ENCODE results near the gene HSPB3. TPM values are rescaled to one million over a fixed set of nuclear protein-coding genes. Genes with fewer than 3 reads are reported as not detected.
"Not testable (repeated sequence)": the region's sequence is repeated elsewhere in the genome, so short reads cannot be mapped to it uniquely, and the experiment has no call there.

HSPB3 gene
- total and polyA plus RNA-seq, 7 donors, result 0.23 to 17.4 (median 2.4) TPM

GRCh38 chr5:54489648-54489979, 34.1 kb downstream of the HSPB3 start:
- H3K27me3 ChIP-seq, H3K27ac ChIP-seq, H3K9me3 ChIP-seq, DNase-seq, H3K36me3 ChIP-seq, H3K4me3 ChIP-seq, H3K4me1 ChIP-seq: not testable (repeated sequence)
- intact Hi-C loops (cut with DNase I), result loop anchor here (5.0 kb wide), 1 partner anchor 47 kb away; no protein-coding TSS in a partner anchor
- 26 to 49% methylated on average over 2 of the region's 2 CpGs for WGBS, 2 donors
- peak in 1 of 4 experiments; percentile 3 for TF ChIP-seq CTCF (IDR thresholded peaks at IDR 0.05)

- H3K36me3 ChIP-seq, result no peaks in the 10 kb centered on the region
- no peaks in the 10 kb centered on the region for H3K27me3 ChIP-seq
- H3K4me1 ChIP-seq, result no peaks in the 10 kb centered on the region
- H3K27ac ChIP-seq, result no peak overlapping the region
- no peak for DNase-seq
- H3K4me3 ChIP-seq, result no peak overlapping the region
- WGBS, 2 donors, result 82 to 88% methylated on average over 1 of the region's 1 CpG
- H3K9me3 ChIP-seq, result no peaks in the 10 kb centered on the region
- TF ChIP-seq POLR2A (IDR thresholded peaks at IDR 0.05) (no peak), POLR2AphosphoS5 (IDR thresholded peaks at IDR 0.05) (no peak), EP300 (IDR thresholded peaks at IDR 0.05) (no peak), CTCF (IDR thresholded peaks at IDR 0.05) (no peak)
- intact Hi-C loops (cut with DNase I), result loop anchor here (5.0 kb wide), 1 partner anchor 249 kb away; no protein-coding TSS in a partner anchor
These were observed 35.8 kb downstream of the HSPB3 start for GRCh38 chr5:54491326-54491725.

- intact Hi-C loops (cut with DNase I), result loop anchor here (5.0 kb wide), 1 partner anchor 250 kb away; no protein-coding TSS in a partner anchor
- no peaks in the 10 kb centered on the region for H3K27me3 ChIP-seq
- no peaks in the 10 kb centered on the region for H3K36me3 ChIP-seq
- no peak for TF ChIP-seq POLR2A (IDR thresholded peaks at IDR 0.05)
- TF ChIP-seq POLR2AphosphoS5 (IDR thresholded peaks at IDR 0.05), result no peak
- no peak for TF ChIP-seq EP300 (IDR thresholded peaks at IDR 0.05)
- TF ChIP-seq CTCF (IDR thresholded peaks at IDR 0.05), result no peak
- no peak overlapping the region for H3K4me3 ChIP-seq
- DNase-seq, result no peak
- no peak overlapping the region for H3K27ac ChIP-seq
- H3K9me3 ChIP-seq, result no peaks in the 10 kb centered on the region
- 62 to 64% methylated on average over 2 of the region's 2 CpGs for WGBS, 2 donors
- H3K4me1 ChIP-seq, result no peaks in the 10 kb centered on the region
These were observed 36.7 kb downstream of the HSPB3 start for GRCh38 chr5:54492178-54492577.

GRCh38 chr5:54495027-54495426, 39.5 kb downstream of the HSPB3 start:
- TF ChIP-seq POLR2A (IDR thresholded peaks at IDR 0.05), result no peak
- H3K4me1 ChIP-seq, result no peaks in the 10 kb centered on the region
- no peak overlapping the region for H3K27ac ChIP-seq
- intact Hi-C loops (cut with DNase I), result no loop called here
- no peaks in the 10 kb centered on the region for H3K27me3 ChIP-seq
- H3K9me3 ChIP-seq, result no peaks in the 10 kb centered on the region
- H3K36me3 ChIP-seq, result no peaks in the 10 kb centered on the region
- no peak overlapping the region for H3K4me3 ChIP-seq
- no peak for DNase-seq

Other genes with a start within 250 kb of the HSPB3 start
- 10 to 100 TPM; 13.6 to 18.2 (median 15.4) TPM for gene ARL15, start 145.1 kb upstream of the HSPB3 start, total RNA-seq
- gene ARL15, start 145.1 kb upstream of the HSPB3 start, polyA plus RNA-seq, result 10 to 100 TPM; 11.7 to 30.7 (median 22.2) TPM
- gene SNX18, start 62.1 kb downstream of the HSPB3 start, total RNA-seq, result 10 to 100 TPM; 37.8 to 51.3 (median 46.1) TPM
- gene SNX18, start 62.1 kb downstream of the HSPB3 start, polyA plus RNA-seq, result 1 to 10 TPM; 3.9 to 6.5 (median 5.4) TPM

All from sigmoid colon (tissue), 7 donors.